ENCODE data around the gene GABBR1.
A peak's percentile ranks its signal among the peaks of the same experiment; 100 is the strongest.

GABBR1 gene

DNA sequence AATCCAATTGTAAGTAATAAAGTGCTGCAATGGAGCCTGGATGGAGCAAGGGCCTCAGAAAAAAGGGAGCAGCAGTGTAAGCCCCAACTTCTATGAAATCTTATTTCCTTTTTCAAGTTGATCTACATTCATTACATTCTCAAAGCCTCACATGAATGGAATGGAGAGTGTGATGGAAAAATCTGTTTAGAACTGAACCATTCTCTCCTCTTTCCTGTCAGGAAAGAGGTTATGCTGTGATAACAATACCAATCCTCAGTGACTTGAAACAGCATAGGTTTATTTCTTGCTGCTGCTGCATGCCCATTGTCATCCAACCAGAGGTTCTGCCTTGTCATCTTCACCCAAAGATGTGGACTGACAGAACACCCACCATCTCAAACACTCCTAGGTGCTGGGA lies 56.9 kb downstream of the GABBR1 start:
- no peak overlapping the region for H3K4me3 ChIP-seq (ENCODE audit: low read depth, low read length)

DNA sequence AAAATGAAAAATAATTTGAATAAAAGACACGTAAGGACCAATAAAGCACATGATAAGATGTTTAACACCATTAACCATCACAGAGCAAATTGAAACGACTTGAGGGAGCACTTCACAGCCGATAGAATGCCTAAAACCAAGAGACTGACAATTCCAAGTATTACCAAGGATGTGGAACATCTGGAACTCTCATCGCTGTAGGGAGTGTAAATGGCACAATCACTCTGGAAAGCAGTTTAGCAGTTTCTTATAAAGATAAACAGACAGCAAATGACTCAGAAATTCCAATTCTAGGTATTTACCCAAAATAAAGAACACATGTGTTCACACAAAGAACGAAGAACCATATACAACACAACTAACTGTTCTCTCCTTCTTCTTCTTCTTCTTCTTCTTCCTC lies 65.0 kb downstream of the GABBR1 start:
- no peak overlapping the region for H3K4me3 ChIP-seq (ENCODE audit: low read depth, low read length)

GRCh38 chr6:29567541-29567940 lies 65.4 kb downstream of the GABBR1 start:
- no peak overlapping the region for H3K4me3 ChIP-seq (ENCODE audit: low read depth, low read length)

GRCh38 chr6:29566856-29567255 lies 66.1 kb downstream of the GABBR1 start:
- no peak overlapping the region for H3K4me3 ChIP-seq (ENCODE audit: low read depth, low read length)

GRCh38 chr6:29564875-29565274 lies 68.1 kb downstream of the GABBR1 start:
- no peak overlapping the region for H3K4me3 ChIP-seq (ENCODE audit: low read depth, low read length)

DNA sequence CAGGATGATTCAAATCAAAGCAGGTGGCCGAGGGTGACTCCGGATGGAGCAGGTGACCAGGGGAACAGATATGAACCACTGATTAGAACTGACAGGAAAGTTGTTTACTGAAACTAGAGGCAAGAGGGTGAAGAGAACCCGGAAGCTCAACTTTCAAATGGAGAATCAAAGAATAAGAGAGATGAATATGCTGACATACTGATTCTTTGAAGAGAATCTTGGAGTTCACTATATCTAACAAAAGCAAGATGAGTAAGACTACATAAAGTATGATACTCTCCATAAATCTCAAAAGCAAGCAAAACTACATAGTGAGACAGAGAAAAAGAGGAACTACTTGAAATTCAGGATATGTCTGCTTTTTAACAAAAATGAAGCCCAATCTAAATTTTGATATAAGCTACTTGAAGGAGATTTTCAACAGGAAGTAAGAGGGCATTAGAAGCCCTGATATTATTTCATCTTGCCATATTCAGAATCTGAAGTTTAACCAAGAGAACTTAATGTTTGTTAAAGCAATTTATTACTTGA lies 69.5 kb downstream of the GABBR1 start:
- H3K4me3 ChIP-seq (ENCODE audit: low read depth, low read length): no peak overlapping the region

DNA sequence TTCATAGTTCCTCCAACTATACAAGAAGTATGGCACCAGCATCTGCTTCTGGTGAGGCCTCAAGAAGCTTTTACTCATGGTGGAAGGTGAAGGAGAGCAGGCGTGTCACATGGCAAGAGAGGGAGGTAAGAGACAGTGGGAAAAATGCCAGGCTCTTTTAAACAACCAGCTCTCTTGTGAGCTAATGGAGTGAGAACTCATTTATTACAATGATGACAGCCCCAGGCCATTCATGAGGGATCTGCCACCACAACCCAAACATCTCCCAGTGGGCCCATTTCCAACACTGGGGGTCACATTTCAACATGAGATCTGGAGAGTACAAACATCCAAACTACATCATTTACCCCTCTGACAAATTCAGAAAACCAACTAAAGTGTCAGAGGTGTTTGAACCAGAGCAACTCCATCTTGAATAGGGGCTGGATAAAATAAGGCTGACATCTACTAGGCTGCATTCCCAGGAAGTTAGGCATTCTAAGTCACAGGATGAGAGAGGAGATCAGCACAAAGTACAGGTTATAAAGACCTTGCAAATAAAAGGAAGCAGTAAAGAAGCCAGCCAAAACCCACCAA lies 71.3 kb downstream of the GABBR1 start:
- H3K4me3 ChIP-seq (ENCODE audit: low read depth, low read length): no peak overlapping the region

GRCh38 chr6:29561091-29561490 lies 71.9 kb downstream of the GABBR1 start:
- no peak overlapping the region for H3K4me3 ChIP-seq (ENCODE audit: low read depth, low read length)

DNA sequence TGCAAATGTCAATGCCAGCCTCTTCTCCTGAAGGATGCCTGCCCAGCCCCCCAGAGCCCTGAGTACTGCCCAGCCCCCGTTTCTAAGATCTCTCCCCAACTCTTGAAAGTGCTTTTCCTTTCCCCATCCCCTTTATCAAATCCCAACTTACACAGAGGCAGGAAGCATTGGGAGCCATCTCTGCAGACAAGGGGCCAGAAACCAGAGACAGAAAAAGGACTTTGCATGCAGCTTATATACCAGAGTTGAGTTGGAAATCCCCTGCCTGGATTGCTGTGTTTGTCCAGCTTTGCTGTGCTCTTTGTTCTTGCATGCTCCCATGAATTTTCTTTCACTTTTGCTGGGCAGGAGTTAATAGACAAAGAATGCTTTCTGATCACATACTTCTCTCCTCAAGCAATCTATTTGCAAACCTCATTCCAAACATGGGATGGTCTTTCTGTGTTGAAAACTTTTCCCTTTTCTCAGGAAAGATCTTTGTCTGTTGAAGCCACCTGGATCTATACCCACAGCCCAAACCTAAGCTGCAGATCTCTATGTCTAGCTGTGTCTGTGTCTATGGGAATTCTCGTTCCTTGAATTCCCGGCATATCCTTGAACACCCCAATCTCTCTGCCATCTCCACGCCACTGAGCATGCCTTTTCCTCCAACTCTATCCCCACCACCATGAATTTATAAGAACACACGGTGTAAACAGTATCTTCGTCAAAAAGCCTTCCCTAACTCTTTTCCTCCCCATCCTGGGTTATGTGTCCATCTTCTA lies 73.3 kb downstream of the GABBR1 start, which contains the start of gene UBD:
Gene UBD (minus strand): TSS at position 209 of the 764 bp plus-strand sequence. CDS start 31 bp downstream, at position 178.
- no peak within 1 kb of the TSS for H3K4me3 ChIP-seq (ENCODE audit: low read depth, low read length)

DNA sequence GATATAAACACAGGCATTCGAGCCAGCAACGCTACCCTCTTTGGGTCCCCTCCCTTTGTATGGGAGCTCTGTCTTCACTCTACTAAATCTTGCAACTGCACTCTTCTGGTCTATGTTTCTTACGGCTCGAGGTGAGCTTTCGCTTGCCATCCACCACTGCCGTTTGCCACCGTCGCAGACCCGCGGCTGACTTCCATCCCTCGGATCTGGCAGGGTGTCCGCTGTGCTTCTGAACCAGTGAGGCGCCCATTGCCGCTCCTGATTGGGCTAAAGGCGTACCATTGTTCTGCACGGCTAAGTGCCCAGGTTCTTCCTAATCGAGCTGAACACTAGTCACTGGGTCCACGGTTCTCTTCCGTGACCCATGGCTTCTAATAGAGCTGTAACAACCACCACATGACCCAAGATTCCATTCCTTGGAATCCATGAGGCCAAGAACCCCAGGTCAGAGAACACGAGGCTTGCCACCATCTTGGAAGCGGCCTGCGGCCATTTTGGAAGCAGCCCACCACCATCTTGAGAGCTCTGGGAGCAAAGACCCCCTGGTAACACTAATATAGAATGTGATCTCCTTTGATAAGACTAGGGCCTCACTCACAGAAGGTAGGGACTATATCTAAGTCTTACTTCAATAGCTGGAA lies 74.4 kb downstream of the GABBR1 start:
- no peak overlapping the region for H3K4me3 ChIP-seq (ENCODE audit: low read depth, low read length)

- no peak overlapping the region for H3K4me3 ChIP-seq (ENCODE audit: low read depth, low read length)
These were observed 75.7 kb downstream of the GABBR1 start for GRCh38 chr6:29557320-29557719.

- no peak overlapping the region for H3K4me3 ChIP-seq (ENCODE audit: low read depth, low read length)
These were observed 78.2 kb downstream of the GABBR1 start for GRCh38 chr6:29554764-29555163.

DNA sequence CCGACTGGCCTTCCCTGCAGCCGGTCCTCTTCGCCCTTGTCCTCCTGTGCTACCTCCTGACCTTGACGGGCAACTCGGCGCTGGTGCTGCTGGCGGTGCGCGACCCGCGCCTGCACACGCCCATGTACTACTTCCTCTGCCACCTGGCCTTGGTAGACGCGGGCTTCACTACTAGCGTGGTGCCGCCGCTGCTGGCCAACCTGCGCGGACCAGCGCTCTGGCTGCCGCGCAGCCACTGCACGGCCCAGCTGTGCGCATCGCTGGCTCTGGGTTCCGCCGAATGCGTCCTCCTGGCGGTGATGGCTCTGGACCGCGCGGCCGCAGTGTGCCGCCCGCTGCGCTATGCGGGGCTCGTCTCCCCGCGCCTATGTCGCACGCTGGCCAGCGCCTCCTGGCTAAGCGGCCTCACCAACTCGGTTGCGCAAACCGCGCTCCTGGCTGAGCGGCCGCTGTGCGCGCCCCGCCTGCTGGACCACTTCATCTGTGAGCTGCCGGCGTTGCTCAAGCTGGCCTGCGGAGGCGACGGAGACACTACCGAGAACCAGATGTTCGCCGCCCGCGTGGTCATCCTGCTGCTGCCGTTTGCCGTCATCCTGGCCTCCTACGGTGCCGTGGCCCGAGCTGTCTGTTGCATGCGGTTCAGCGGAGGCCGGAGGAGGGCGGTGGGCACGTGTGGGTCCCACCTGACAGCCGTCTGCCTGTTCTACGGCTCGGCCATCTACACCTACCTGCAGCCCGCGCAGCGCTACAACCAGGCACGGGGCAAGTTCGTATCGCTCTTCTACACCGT lies 79.5 kb downstream of the GABBR1 start:
- H3K4me3 ChIP-seq (ENCODE audit: low read depth, low read length): peak overlapping the region; percentile 31

GRCh38 chr6:29552512-29553051 lies 80.4 kb downstream of the GABBR1 start:
- H3K4me3 ChIP-seq (ENCODE audit: low read depth, low read length): no peak overlapping the region

DNA sequence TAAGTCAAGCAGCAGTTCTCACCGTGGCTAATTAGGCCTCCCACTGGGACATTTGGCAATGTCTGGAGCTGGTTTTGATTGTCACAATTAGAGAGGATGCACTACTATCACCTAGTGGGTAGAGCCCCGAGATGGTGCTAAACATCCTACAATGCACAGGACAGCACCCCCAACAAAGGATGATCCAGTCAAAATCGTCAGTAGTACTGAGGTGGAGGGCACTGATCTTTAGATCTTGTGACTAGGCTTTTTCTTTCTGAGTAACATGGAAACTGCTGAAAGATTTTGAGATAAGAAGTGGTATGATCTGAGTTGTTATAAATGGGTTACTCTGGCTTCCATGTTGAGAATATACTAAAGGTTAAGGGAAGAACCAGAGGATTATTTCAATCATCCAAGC lies 85.4 kb downstream of the GABBR1 start:
- no peak overlapping the region for H3K4me3 ChIP-seq (ENCODE audit: low read depth, low read length)

DNA sequence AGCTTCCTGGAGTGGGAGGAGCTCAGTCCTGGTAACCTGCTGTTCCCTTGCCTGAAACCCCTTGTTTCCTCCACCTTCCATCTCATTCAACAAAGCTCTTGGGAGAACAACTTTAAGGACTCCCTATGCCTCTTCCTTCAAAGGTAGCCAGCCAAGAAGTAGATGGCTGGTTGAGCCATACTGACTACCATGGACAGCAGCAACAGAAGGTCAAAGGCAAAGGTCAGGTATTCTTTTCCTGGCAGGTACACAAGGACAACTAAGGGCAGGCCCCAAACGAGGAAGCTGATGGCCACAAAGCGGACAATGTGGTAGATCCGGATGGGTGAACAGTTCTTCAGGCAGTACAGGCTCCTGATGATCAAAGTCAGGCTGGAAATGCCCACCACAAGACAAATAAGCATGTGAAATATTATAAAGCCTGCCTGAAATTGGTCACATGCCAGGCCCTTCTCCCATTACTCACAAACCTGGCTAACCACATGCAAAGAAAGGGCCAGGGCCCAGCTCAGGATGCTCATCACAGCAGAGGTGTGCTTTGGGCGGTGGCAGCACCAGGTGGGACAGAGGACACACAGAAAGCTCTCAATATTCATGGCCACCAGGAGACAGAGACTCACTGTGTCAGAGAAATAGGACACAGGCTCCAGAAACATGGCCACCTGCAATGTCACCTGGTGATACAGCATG lies 95.1 kb downstream of the GABBR1 start:
- H3K4me3 ChIP-seq (ENCODE audit: low read depth, low read length): no peak overlapping the region

GRCh38 chr6:29532320-29532951 lies 100.5 kb downstream of the GABBR1 start:
- H3K4me3 ChIP-seq (ENCODE audit: low read depth, low read length): no peak overlapping the region

DNA sequence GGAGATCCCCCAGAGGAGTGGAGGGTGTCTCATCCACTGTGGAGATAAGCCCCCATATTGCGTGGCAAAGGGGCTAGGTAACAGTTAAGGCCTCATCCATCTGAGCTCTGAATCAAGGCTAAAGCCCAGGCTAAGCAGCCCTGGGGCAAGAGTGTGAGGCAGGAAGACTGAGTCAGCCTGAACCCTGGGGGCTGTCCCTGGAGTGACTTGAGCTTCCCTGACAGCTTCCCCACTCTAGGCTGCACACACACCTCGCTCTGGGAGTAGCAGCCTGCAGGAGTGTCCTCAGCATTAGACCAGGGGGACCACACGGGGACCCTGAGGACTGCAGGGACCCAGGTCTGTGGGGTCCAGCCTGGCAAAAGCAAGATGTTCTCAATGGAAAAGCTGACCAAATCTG lies 101.3 kb downstream of the GABBR1 start:
- no peak overlapping the region for H3K4me3 ChIP-seq (ENCODE audit: low read depth, low read length)

DNA sequence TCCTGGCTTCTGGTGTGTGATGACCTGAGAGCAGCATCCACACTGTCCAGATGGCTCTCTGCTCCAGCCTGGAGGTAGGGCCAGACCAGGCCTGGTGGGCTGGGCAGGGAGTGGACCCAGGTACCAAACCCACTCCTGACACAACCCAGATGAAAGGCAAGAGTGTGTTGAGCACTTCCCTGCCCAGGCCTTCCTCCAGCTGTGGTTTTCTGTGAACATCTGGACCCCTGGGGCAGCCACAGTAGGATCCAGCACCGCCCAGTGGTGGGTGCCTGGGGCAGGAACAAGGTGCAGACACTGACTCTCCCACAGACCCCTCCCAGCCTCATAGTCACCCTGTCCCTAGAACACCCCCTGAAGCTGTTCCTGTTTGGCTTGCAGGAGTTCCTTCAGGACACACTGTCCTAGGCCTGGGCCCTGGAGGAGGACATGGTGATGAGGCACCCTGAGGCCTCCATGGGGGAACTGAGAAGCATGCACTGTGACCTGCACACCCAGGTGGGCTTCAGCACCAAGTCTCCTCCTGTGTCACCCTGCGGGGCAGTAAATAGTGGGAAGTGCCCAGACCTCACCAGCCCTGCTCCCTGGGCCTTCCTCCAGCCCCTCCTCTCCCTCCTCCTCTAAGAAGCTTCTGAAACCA lies 102.2 kb downstream of the GABBR1 start:
- no peak overlapping the region for H3K4me3 ChIP-seq (ENCODE audit: low read depth, low read length)
